ENCODE data around the gene F7. TPM values are rescaled to one million over a fixed set of nuclear protein-coding genes. Genes with fewer than 3 reads are reported as not detected.
A peak's percentile ranks its signal among the peaks of the same experiment; 100 is the strongest.

The F7 gene
- total and polyA plus RNA-seq, 9 of the 15 experiments (the other 6 are each of a cell fraction or from before 2014, with no cell fraction given): not detected

- TF ChIP-seq MGA (IDR thresholded peaks at IDR 0.05): peak; percentile 13; the same call in 1 of the 2 replicates
Observed at GRCh38 chr13:113065406-113066141, 40.0 kb upstream of the F7 start (continued).
